Measurements from ENCODE around the gene VTI1A.
"Not testable (repeated sequence)": the region's sequence is repeated elsewhere in the genome, so short reads cannot be mapped to it uniquely, and the experiment has no call there.

The VTI1A gene

DNA sequence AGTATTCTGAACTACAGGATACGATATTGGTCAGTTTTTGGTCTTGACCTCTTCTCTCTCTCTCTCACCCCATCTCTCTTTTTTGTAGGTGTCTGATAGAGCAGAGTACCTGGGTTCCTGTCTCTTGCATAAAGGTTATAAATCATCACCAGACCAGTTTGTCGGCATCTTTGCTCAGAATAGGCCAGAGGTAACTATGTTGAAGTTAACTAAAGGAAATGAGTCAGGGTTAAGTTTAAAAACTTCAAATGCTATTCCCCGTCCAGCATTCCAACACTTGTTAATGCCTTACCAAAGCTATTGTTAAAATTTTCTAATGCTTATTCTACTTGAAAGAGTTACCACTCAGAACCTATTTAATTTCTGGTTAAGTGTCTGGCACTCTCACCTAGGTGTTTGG lies 42.4 kb upstream of the VTI1A start:
- no peak overlapping the region for H3K4me3 ChIP-seq (ENCODE audit: low read length)
- H3F3A ChIP-seq (ENCODE audit: insufficient read depth, low read length): no peaks in the 10 kb centered on the region
- no peaks in the 10 kb centered on the region for H3K27me3 ChIP-seq (replicated peaks; ENCODE audit: insufficient read depth, low read length)
- H3K4me2 ChIP-seq (ENCODE audit: low read depth, low read length): no peak overlapping the region
- H3K79me2 ChIP-seq (ENCODE audit: low read length): no peaks in the 10 kb centered on the region
- H2AFZ ChIP-seq (ENCODE audit: low read length): no peak overlapping the region
- no peaks in the 10 kb centered on the region for H3K9me2 ChIP-seq (replicated peaks; ENCODE audit: insufficient read depth, low read length)
- no peak overlapping the region for H3K27ac ChIP-seq (ENCODE audit: low read length)
- no peaks in the 10 kb centered on the region for H3K9me3 ChIP-seq (replicated peaks; ENCODE audit: insufficient read depth, low read length)
- TF ChIP-seq EZH2 (optimal IDR thresholded peaks at IDR 0.05; ENCODE audit: low read depth, low read length): no peak
- TF ChIP-seq EZH2phosphoT487 (IDR thresholded peaks at IDR 0.05; ENCODE audit: low read length): no peak
- TF ChIP-seq CTCF (IDR thresholded peaks at IDR 0.05; ENCODE audit: low read length): no peak
- DNase-seq: no peak
- H3K9ac ChIP-seq (ENCODE audit: low read length): no peak overlapping the region
- no peaks in the 10 kb centered on the region for H4K20me1 ChIP-seq (ENCODE audit: insufficient read depth, low read length)
- H3K4me1 ChIP-seq (ENCODE audit: low read length): no peaks in the 10 kb centered on the region
- no peaks in the 10 kb centered on the region; the same call in 1 of the 2 replicates for H3K36me3 ChIP-seq (replicated peaks; ENCODE audit: insufficient read depth, low read length)

DNA sequence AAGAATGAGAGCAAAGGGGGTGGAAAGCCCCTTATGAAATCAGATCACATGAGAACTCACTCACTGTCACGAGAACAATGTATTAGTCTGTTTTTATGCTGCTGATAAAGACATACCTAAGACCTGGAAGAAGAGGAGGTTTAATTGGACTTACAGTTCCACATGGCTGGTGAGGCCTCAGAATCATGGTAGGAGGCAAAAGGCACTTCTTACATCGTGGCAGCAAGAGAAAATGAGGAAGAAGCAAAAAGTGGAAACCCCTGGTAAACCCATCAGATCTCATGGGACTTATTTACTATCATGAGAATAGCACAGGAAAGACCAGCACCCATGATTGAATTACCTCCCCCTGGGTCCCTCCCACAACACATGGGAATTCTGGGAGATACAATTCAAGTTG lies 40.2 kb upstream of the VTI1A start:
- H3K27ac ChIP-seq (ENCODE audit: low read length); H3K4me1 ChIP-seq (ENCODE audit: low read length); H2AFZ ChIP-seq (ENCODE audit: low read length); H3K9ac ChIP-seq (ENCODE audit: low read length); H3K9me3 ChIP-seq (replicated peaks; ENCODE audit: insufficient read depth, low read length); DNase-seq; H3K4me3 ChIP-seq (ENCODE audit: low read length); H4K20me1 ChIP-seq (ENCODE audit: insufficient read depth, low read length); H3K4me2 ChIP-seq (ENCODE audit: low read depth, low read length); H3K27me3 ChIP-seq (replicated peaks; ENCODE audit: insufficient read depth, low read length); H3K36me3 ChIP-seq (replicated peaks; ENCODE audit: insufficient read depth, low read length); H3K9me2 ChIP-seq (replicated peaks; ENCODE audit: insufficient read depth, low read length); H3K79me2 ChIP-seq (ENCODE audit: low read length); H3F3A ChIP-seq (ENCODE audit: insufficient read depth, low read length): not testable (repeated sequence)

- Histone ChIP-seq H3F3A (ENCODE audit: insufficient read depth, low read length) (no peaks in the 10 kb centered on the region), H3K9me2 (replicated peaks; ENCODE audit: insufficient read depth, low read length) (no peaks in the 10 kb centered on the region), H3K9ac (ENCODE audit: low read length) (no peak overlapping the region), H3K79me2 (ENCODE audit: low read length) (no peaks in the 10 kb centered on the region), H3K9me3 (replicated peaks; ENCODE audit: insufficient read depth, low read length) (no peaks in the 10 kb centered on the region), H3K36me3 (replicated peaks; ENCODE audit: insufficient read depth, low read length) (no peaks in the 10 kb centered on the region; the same call in 1 of the 2 replicates), H3K27ac (ENCODE audit: low read length) (no peak overlapping the region), H4K20me1 (ENCODE audit: insufficient read depth, low read length) (no peaks in the 10 kb centered on the region), H3K27me3 (replicated peaks; ENCODE audit: insufficient read depth, low read length) (no peaks in the 10 kb centered on the region), H3K4me3 (ENCODE audit: low read length) (no peak overlapping the region), H3K4me1 (ENCODE audit: low read length) (no peaks in the 10 kb centered on the region), H2AFZ (ENCODE audit: low read length) (no peak overlapping the region), H3K4me2 (ENCODE audit: low read depth, low read length) (no peak overlapping the region)
- TF ChIP-seq EZH2 (optimal IDR thresholded peaks at IDR 0.05; ENCODE audit: low read depth, low read length) (no peak), CTCF (IDR thresholded peaks at IDR 0.05; ENCODE audit: low read length) (no peak), EZH2phosphoT487 (IDR thresholded peaks at IDR 0.05; ENCODE audit: low read length) (no peak)
- no peak for DNase-seq
These were observed 39.3 kb upstream of the VTI1A start for GRCh38 chr10:112407696-112408095.

DNA sequence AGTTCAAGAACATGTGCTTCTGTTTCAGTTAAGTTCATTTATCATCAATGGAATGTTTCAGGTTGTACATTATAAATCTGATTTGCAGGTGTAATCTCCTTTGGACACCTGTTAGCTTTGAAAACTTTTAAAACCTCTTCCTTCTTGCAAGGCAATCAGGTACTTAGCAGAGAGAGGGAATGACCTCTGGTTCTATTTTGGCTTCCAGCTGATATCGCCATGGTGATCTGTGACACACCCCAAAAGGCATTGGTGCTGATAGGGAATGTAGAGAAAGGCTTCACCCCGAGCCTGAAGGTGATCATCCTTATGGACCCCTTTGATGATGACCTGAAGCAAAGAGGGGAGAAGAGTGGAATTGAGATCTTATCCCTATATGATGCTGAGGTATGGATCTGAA lies 37.7 kb upstream of the VTI1A start:
- no peaks in the 10 kb centered on the region for H4K20me1 ChIP-seq (ENCODE audit: insufficient read depth, low read length)
- H3K27ac ChIP-seq (ENCODE audit: low read length): no peak overlapping the region
- no peak for DNase-seq
- H3F3A ChIP-seq (ENCODE audit: insufficient read depth, low read length): no peaks in the 10 kb centered on the region
- no peaks in the 10 kb centered on the region for H3K36me3 ChIP-seq (replicated peaks; ENCODE audit: insufficient read depth, low read length)
- H3K27me3 ChIP-seq (replicated peaks; ENCODE audit: insufficient read depth, low read length): no peaks in the 10 kb centered on the region
- no peak overlapping the region for H3K4me3 ChIP-seq (ENCODE audit: low read length)
- H3K4me1 ChIP-seq (ENCODE audit: low read length): no peaks in the 10 kb centered on the region
- no peaks in the 10 kb centered on the region for H3K79me2 ChIP-seq (ENCODE audit: low read length)
- H3K9me3 ChIP-seq (replicated peaks; ENCODE audit: insufficient read depth, low read length): no peaks in the 10 kb centered on the region
- TF ChIP-seq EZH2phosphoT487 (IDR thresholded peaks at IDR 0.05; ENCODE audit: low read length) (no peak), EZH2 (optimal IDR thresholded peaks at IDR 0.05; ENCODE audit: low read depth, low read length) (no peak), CTCF (IDR thresholded peaks at IDR 0.05; ENCODE audit: low read length) (no peak)
- no peaks in the 10 kb centered on the region for H3K9me2 ChIP-seq (replicated peaks; ENCODE audit: insufficient read depth, low read length)
- no peak overlapping the region for H3K9ac ChIP-seq (ENCODE audit: low read length)
- H2AFZ ChIP-seq (ENCODE audit: low read length): no peak overlapping the region
- no peak overlapping the region for H3K4me2 ChIP-seq (ENCODE audit: low read depth, low read length)
